SK-N-SH (cell line): Measurements from ENCODE around the gene EVC2.

Experiments
- CTCF ChIP-seq: fragments of 200-600 bp; sonication (generic); IDR thresholded peaks from 2 replicates; pipeline ENCODE4 v1.6.1; 2017; ENCODE audit warnings: antibody characterized with exemption, mild to moderate bottlenecking, moderate library complexity
- JUND ChIP-seq: IDR thresholded peaks from 2 replicates; pipeline ENCODE4 v1.4.0; 2012
- NRF1 ChIP-seq: IDR thresholded peaks from 2 replicates; pipeline ENCODE4 v1.6.1; 2012; ENCODE audit warnings: low read depth, mild to moderate bottlenecking, low read length
- RCOR1 ChIP-seq: fragments of 150-350 bp; IDR thresholded peaks from 2 replicates; pipeline ENCODE4 v1.6.1; 2017; ENCODE audit warnings: antibody characterized with exemption, low read length
- REST ChIP-seq: IDR thresholded peaks from 2 replicates; pipeline ENCODE4 v1.6.1; 2012; ENCODE audit warnings: mild to moderate bottlenecking, low read depth, low read length, moderate library complexity

GRCh38 chr4:5629542-5629941 lies 78.8 kb downstream of the EVC2 start:
- TF ChIP-seq CTCF (no peak), NRF1 (no peak), JUND (no peak), RCOR1 (no peak), REST (no peak)
